HEK293T (cell line): Measurements from ENCODE around the gene EML6.

Source experiments
- BHLHE40 ChIP-seq: fragments of 450-650 bp; IDR thresholded peaks from 2 replicates; pipeline ENCODE4 v1.6.1; 2016; ENCODE audit warnings: mild to moderate bottlenecking, moderate library complexity, borderline replicate concordance
- CTBP1 ChIP-seq: fragments of 450-650 bp; IDR thresholded peaks from 2 replicates; pipeline ENCODE4 v1.6.1; 2016; ENCODE audit warnings: borderline replicate concordance
- ELF4 ChIP-seq: fragments of 450-650 bp; IDR thresholded peaks from 2 replicates; pipeline ENCODE4 v1.6.1; 2017; ENCODE audit warnings: antibody characterized with exemption
- FOXK2 ChIP-seq: fragments of 450-650 bp; IDR thresholded peaks from 2 replicates; pipeline ENCODE4 v1.6.1; 2016; ENCODE audit warnings: mild to moderate bottlenecking
- FOXM1 ChIP-seq: fragments of 450-650 bp; IDR thresholded peaks from 2 replicates; pipeline ENCODE4 v1.6.1; 2017; ENCODE audit warnings: mild to moderate bottlenecking, borderline replicate concordance
- HDGF ChIP-seq: fragments of 450-650 bp; IDR thresholded peaks from 2 replicates; pipeline ENCODE4 v1.6.1; 2017; ENCODE audit warnings: antibody characterized with exemption, borderline replicate concordance
- SUZ12 ChIP-seq: fragments of 450-650 bp; IDR thresholded peaks from 2 replicates; pipeline ENCODE4 v1.6.1; 2016; ENCODE audit warnings: mild to moderate bottlenecking

- TF ChIP-seq ELF4 (no peak), HDGF (no peak), SUZ12 (no peak), FOXM1 (no peak), BHLHE40 (no peak), FOXK2 (no peak), CTBP1 (no peak)
Observed at GRCh38 chr2:54901224-54901986, 177.9 kb downstream of the EML6 start.
